ENCODE data around the gene ENO4.

- TF ChIP-seq CTCF (IDR thresholded peaks at IDR 0.05; ENCODE audit: insufficient read depth, low read length, poor library complexity, severe bottlenecking) = no peak
- TF ChIP-seq EZH2phosphoT487 (conservative IDR thresholded peaks at IDR 0.05; ENCODE audit: low read length) = no peak
These were observed 66.0 kb downstream of the ENO4 start for GRCh38 chr10:116915340-116915739.
